GM12878 (cell line): ENCODE results near the gene SLC7A10. TPM values are rescaled to one million over a fixed set of nuclear protein-coding genes. Genes with fewer than 3 reads are reported as not detected.

Experiments used
- ATAC-seq: fragments of 200-7000 bp; cut with Tn5 transposase; 3 replicates; pipeline ENCODE4 v1.9.1; 2020; ENCODE audit warnings: mild to moderate bottlenecking, moderate library complexity
- BruUV-seq: library from RNA; stranded (reverse); fragments of 400-500 nt; replicated peaks from 2 replicates; lab custom pipeline; 2021; lab: Mats Ljungman, UMichigan
- CTCF ChIA-PET: fragments of 300-600 bp; sonication (Branson Sonifier 250); formaldehyde crosslinking; extraction: SDS; loops from one replicate; lab custom pipeline; 2021; ENCODE audit warnings: inconsistent platforms; lab: Yijun Ruan, JAX
- POLR2A ChIA-PET: fragments of 350-600 bp; formaldehyde crosslinking; extraction: SDS; loops from one replicate; lab custom pipeline; 2021; ENCODE audit warnings: inconsistent platforms; lab: Charles Lee
- RAD21 ChIA-PET: fragments of 300-600 bp; sonication (Branson Sonifier 250); formaldehyde crosslinking; loops from one replicate; lab custom pipeline; 2023; ENCODE audit warnings: antibody characterized with exemption; ENCODE audit not compliant: unreplicated experiment; lab: Charles Lee
- SMC1A ChIA-PET: fragments of 300-600 bp; sonication (Branson Sonifier 250); formaldehyde crosslinking; loops from one replicate; lab custom pipeline; 2023; ENCODE audit not compliant: unreplicated experiment, uncharacterized antibody; lab: Charles Lee
- DNase-seq: peaks from one replicate; pipeline ENCODE4 v3.0.0-alpha.2; 2011; ENCODE audit warnings: low read depth, low spot score
- FAIRE-seq: peaks from 3 replicates; lab custom pipeline; 2011; peaks lifted over from hg19 to GRCh38; lab: Jason Lieb, UNC
- H2AFZ ChIP-seq: 2 replicates; pipeline ENCODE4 v1.6.0; 2011; ENCODE audit warnings: low read depth, low read length, control low read depth; ENCODE audit not compliant: control insufficient read depth
- H3K27ac ChIP-seq: 2 replicates; pipeline ENCODE4 v1.5.1; 2011; ENCODE audit warnings: control low read depth; ENCODE audit not compliant: control insufficient read depth, insufficient read depth
- H3K27me3 ChIP-seq, 2 experiments: replicated peaks in 1 of 2; 2 replicates each; pipeline versions ENCODE4 v1.6.0 to v1.6.1; 2011; ENCODE audit warnings: low read length in 1 of 2; ENCODE audit not compliant: control insufficient read depth in 2 of 2, insufficient read depth in 2 of 2
- H3K36me3 ChIP-seq, 2 experiments: 2 replicates each; pipeline ENCODE4 v1.5.1; 2011; ENCODE audit warnings: low read length in 1 of 2; ENCODE audit not compliant: control insufficient read depth in 2 of 2, insufficient read depth in 2 of 2
- H3K4me1 ChIP-seq: 2 replicates; pipeline ENCODE4 v1.6.1; 2011; ENCODE audit warnings: mild to moderate bottlenecking, low read length, moderate library complexity, mixed read lengths; ENCODE audit not compliant: control insufficient read depth, insufficient read depth
- H3K4me2 ChIP-seq: 2 replicates; pipeline ENCODE4 v1.6.0; 2011; ENCODE audit warnings: control low read depth; ENCODE audit not compliant: control insufficient read depth, insufficient read depth
- H3K4me3 ChIP-seq: fragments of 200-600 bp; sonication (generic); 2 replicates; pipeline ENCODE4 v1.5.1; 2016
- H3K79me2 ChIP-seq: 2 replicates; pipeline ENCODE4 v1.6.0; 2011; ENCODE audit warnings: low read length; ENCODE audit not compliant: control insufficient read depth, insufficient read depth
- H3K9ac ChIP-seq: 2 replicates; pipeline ENCODE4 v1.8.0; 2011; ENCODE audit warnings: low read length, control low read depth, mixed read lengths; ENCODE audit not compliant: control insufficient read depth, insufficient read depth
- H3K9me3 ChIP-seq: replicated peaks from 3 replicates; pipeline ENCODE4 v1.5.1; 2011; ENCODE audit warnings: mild to moderate bottlenecking, low read length; ENCODE audit not compliant: control insufficient read depth, insufficient read depth
- H4K20me1 ChIP-seq: 2 replicates; pipeline ENCODE4 v1.6.0; 2011; ENCODE audit not compliant: control insufficient read depth, insufficient read depth
- CBX3 ChIP-seq: fragments of 200-600 bp; sonication (generic); IDR thresholded peaks from 2 replicates; pipeline ENCODE4 v1.6.1; 2016; ENCODE audit warnings: low read depth, borderline replicate concordance
- CHD4 ChIP-seq: fragments of 200-600 bp; sonication (generic); IDR thresholded peaks from 2 replicates; pipeline ENCODE4 v1.6.1; 2016; ENCODE audit warnings: mild to moderate bottlenecking
- EP300 ChIP-seq, 2 experiments: fragments of 150-350 bp in 1 of 2; IDR thresholded peaks; 2 replicates each; pipeline ENCODE4 v1.6.1; 2011 to 2012; ENCODE audit warnings: low read depth in 2 of 2, low read length in 2 of 2, borderline replicate concordance in 1 of 2, improper control_type of control experiment in 1 of 2, inconsistent platforms in 1 of 2; ENCODE audit not compliant: control insufficient read depth in 1 of 2
- FOS ChIP-seq: IDR thresholded peaks from 3 replicates; pipeline ENCODE4 v1.6.1; 2011; ENCODE audit warnings: borderline replicate concordance; ENCODE audit not compliant: insufficient read length; ENCODE audit errors: extremely low read depth
- FOXM1 ChIP-seq: IDR thresholded peaks from 2 replicates; pipeline ENCODE4 v1.6.1; 2012; ENCODE audit warnings: low read depth, mild to moderate bottlenecking, inconsistent platforms, low read length, moderate library complexity
- IKZF1 ChIP-seq: fragments of 450-650 bp; conservative IDR thresholded peaks from 2 replicates; pipeline ENCODE4 v1.6.1; 2017; ENCODE audit warnings: antibody characterized with exemption, mild to moderate bottlenecking
- NR2F1 ChIP-seq: fragments of 450-650 bp; conservative IDR thresholded peaks from 2 replicates; pipeline ENCODE4 v1.6.1; 2017; ENCODE audit warnings: mild to moderate bottlenecking
- NRF1 ChIP-seq: conservative IDR thresholded peaks from 2 replicates; pipeline ENCODE4 v1.6.1; 2011; ENCODE audit warnings: mild to moderate bottlenecking, low read depth, low read length, improper control_type of control experiment
- STAT3 ChIP-seq: IDR thresholded peaks from 2 replicates; pipeline ENCODE4 v1.6.1; 2011; ENCODE audit warnings: low read depth, low read length, improper control_type of control experiment
- SUZ12 ChIP-seq: fragments of 200-600 bp; sonication (generic); IDR thresholded peaks from one replicate; pipeline ENCODE4 v1.6.1; 2018; ENCODE audit warnings: antibody characterized with exemption, mild to moderate bottlenecking; ENCODE audit not compliant: unreplicated experiment
- TBL1XR1 ChIP-seq: IDR thresholded peaks from 2 replicates; pipeline ENCODE4 v1.6.1; 2012; ENCODE audit warnings: low read depth, low read length, improper control_type of control experiment
- WRNIP1 ChIP-seq: IDR thresholded peaks from 2 replicates; pipeline ENCODE4 v1.6.1; 2011; ENCODE audit warnings: low read depth, low read length, improper control_type of control experiment, borderline replicate concordance
- WGBS: methylation state at CpG from one replicate; pipeline ENCODE4 v1.1.6; 2016; ENCODE audit warnings: low lambda C conversion rate; ENCODE audit not compliant: insufficient replicate concordance, insufficient coverage; ENCODE audit errors: missing lambda C conversion rate; 5-methylcytosine and 5-hydroxymethylcytosine counted together
- in situ Hi-C: fragments of 300-500 bp; cut with MboI; formaldehyde crosslinking; loops from 9 replicates; pipeline ENCODE4 v1.14.3; 2018; ENCODE audit warnings: mixed read lengths
- intact Hi-C: fragments of 100-400 bp; cut with micrococcal nuclease; formaldehyde crosslinking; loops from one replicate; pipeline ENCODE4 v1.14.2; 2022; ENCODE audit not compliant: unreplicated experiment
- polyA plus RNA-seq, 11 experiments: library from polyadenylated mRNA; depleted of rRNA in 4 of 11; unstranded in 6 of 11; stranded (reverse) in 5 of 11; fragments of >200 nt; fragmentation: Nextera tagmentation in 4 of 11; fragmentation: Illumina TruSeq in 1 of 11; extraction: Ambion mirVana in 4 of 11; extraction: Trizol in 1 of 11; gene quantifications; 1 replicate in 1 of 11; 2 replicates in 10 of 11; pipeline versions ENCODE4 v1.2.1 to v1.2.3, GENCODE V29; 2011 to 2016; ENCODE audit warnings: inconsistent platforms in 2 of 11, missing spikeins in 2 of 11, low read depth in 1 of 11
- total RNA-seq, 4 experiments: library from RNA; depleted of rRNA in 3 of 4; stranded (reverse); fragments of >200 nt in 3 of 4; fragmentation: Illumina TruSeq in 1 of 4; extraction: Trizol in 1 of 4; gene quantifications; 2 replicates each; pipeline versions ENCODE4 v1.2.1 to v1.2.3, GENCODE V29; 2013 to 2021

SLC7A10 gene
- total and polyA plus RNA-seq, 10 of the 15 experiments (the other 5 are each of a cell fraction or from before 2014, with no cell fraction given) = not detected

- TF ChIP-seq EP300 (IDR thresholded peaks at IDR 0.05; ENCODE audit: borderline replicate concordance in 1 of 2, control insufficient read depth in 1 of 2, low read depth in 2 of 2, low read length in 2 of 2) (no peak), NR2F1 (no peak), NRF1 (no peak), FOXM1 (no peak), TBL1XR1 (no peak), CBX3 (no peak), IKZF1 (no peak), FOS (no peak), STAT3 (no peak), WRNIP1 (no peak), CHD4 (no peak), SUZ12 (no peak)
- ChIA-PET POLR2A (no interaction called here), CTCF (no interaction called here), RAD21 (no interaction called here), SMC1A (no interaction called here)
- ATAC-seq (no peak), FAIRE-seq (no peak), DNase-seq (no peak)
- intact Hi-C loops = no loop called here
- Histone ChIP-seq H3K9me3 (no peaks in the 10 kb centered on the region), H4K20me1 (no peaks in the 10 kb centered on the region), H3K4me3 (no peak overlapping the region), H3K27me3 (no peaks in the 10 kb centered on the region), H3K79me2 (no peaks in the 10 kb centered on the region), H3K27ac (no peak overlapping the region), H3K4me2 (no peak overlapping the region), H3K9ac (no peak overlapping the region), H3K36me3 (no peaks in the 10 kb centered on the region), H3K4me1 (no peaks in the 10 kb centered on the region), H2AFZ (no peak overlapping the region)
- WGBS = 35% methylated on average over 9 of the region's 9 CpGs
- in situ Hi-C loops = no loop called here
- BruUV-seq = no TSS peak
Measured at GRCh38 chr19:33207903-33208302, 17.7 kb downstream of the SLC7A10 start.
